ENCODE results near the gene SCG3. TPM values are rescaled to one million over a fixed set of nuclear protein-coding genes. Genes with fewer than 3 reads are reported as not detected.

SCG3 gene
- total and polyA plus RNA-seq, 4 donors: 0.14 to 1.3 (median 0.26) TPM

DNA sequence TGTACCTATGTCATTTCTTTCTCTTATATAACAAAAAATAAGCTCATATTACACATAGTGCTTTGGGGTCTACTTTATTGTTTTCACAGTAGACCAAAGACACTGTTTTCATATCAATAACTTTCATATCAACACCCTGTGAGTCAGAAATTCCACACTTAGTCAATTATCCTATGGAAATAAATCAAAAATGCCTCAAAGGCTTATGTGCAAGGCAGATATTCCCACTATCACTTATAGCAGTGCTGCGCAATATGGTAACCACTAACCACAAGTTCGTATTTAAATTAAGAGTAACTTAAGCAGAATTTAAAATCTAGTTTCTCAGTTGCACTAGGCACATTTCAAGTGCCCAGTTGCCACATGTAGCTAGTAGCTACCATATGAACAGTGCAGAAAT, 15.9 kb downstream of the SCG3 start:
- ATAC-seq (ENCODE audit: insufficient read depth, low FRiP score): no peak
- Histone ChIP-seq H3K4me3 (no peak overlapping the region), H3K9me3 (ENCODE audit: control insufficient read depth in 4 of 4, insufficient read depth in 3 of 4, low read length in 3 of 4) (no peaks in the 10 kb centered on the region)

DNA sequence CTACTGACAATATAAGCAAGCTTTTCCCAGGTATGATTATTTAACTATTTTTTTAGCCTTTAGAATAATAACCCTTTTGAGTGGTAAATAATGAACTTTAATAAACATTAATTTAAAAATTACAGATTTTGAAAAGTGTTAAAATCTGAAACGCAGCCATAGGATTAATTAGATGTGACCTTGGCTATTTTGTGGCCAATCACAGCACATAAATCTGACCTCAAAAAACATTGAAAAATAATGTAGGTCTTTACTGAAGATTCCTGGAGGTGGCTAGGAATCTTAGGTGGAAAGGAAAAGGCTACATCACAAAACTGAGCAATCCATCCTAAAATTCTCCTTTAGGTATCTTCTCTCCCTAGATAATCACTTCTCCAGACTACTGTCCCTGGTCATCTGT, 18.1 kb downstream of the SCG3 start:
- no peak for ATAC-seq (ENCODE audit: insufficient read depth, low FRiP score)
- peaks cover 0 to 2% (median 0%) of the 10 kb centered on the region in 4 donors for H3K36me3 ChIP-seq (ENCODE audit: control insufficient read depth in 4 of 4, insufficient read depth in 4 of 4, low read length in 4 of 4)
- H3K4me3 ChIP-seq: no peak overlapping the region
- 85 to 98% methylated on average over 1 of the region's 1 CpG for WGBS, 2 donors
- no peaks in the 10 kb centered on the region for H3K4me1 ChIP-seq (ENCODE audit: control insufficient read depth in 5 of 5, insufficient read depth in 5 of 5, low read length in 5 of 5)
- DNase-seq: no peak
- TF ChIP-seq CTCF (IDR thresholded peaks at IDR 0.05; ENCODE audit: control extremely low read depth, extremely low read depth): no peak
- H3K9ac ChIP-seq (ENCODE audit: insufficient read depth in 1 of 2, low read length in 2 of 2): no peak overlapping the region
- H3K9me3 ChIP-seq (ENCODE audit: control insufficient read depth in 4 of 4, insufficient read depth in 3 of 4, low read length in 3 of 4): no peaks in the 10 kb centered on the region
- no peak overlapping the region for H3K27ac ChIP-seq (ENCODE audit: low read depth in 1 of 2, low read length in 1 of 2)
- no peaks in the 10 kb centered on the region for H3K27me3 ChIP-seq (ENCODE audit: control insufficient read depth in 3 of 3, insufficient read depth in 3 of 3, low read length in 2 of 3)

More for the DNA sequence above, 15.9 kb downstream of the SCG3 start:
- Histone ChIP-seq H3K27me3 (ENCODE audit: control insufficient read depth in 3 of 3, insufficient read depth in 3 of 3, low read length in 2 of 3) (peaks cover 0 to 2% (median 0%) of the 10 kb centered on the region in 3 donors), H3K27ac (ENCODE audit: low read depth in 1 of 2, low read length in 1 of 2) (no peak overlapping the region), H3K4me1 (ENCODE audit: control insufficient read depth in 5 of 5, insufficient read depth in 5 of 5, low read length in 5 of 5) (no peaks in the 10 kb centered on the region), H3K36me3 (ENCODE audit: control insufficient read depth in 4 of 4, insufficient read depth in 4 of 4, low read length in 4 of 4) (peaks cover 0 to 2% (median 0%) of the 10 kb centered on the region in 4 donors), H3K9ac (ENCODE audit: insufficient read depth in 1 of 2, low read length in 2 of 2) (no peak overlapping the region)
- no peak for DNase-seq
- 83 to 84% methylated on average over 2 of the region's 2 CpGs for WGBS, 2 donors
- TF ChIP-seq CTCF (IDR thresholded peaks at IDR 0.05; ENCODE audit: control extremely low read depth, extremely low read depth): no peak

GRCh38 chr15:51702710-51703109, 21.4 kb downstream of the SCG3 start:
- no peak for TF ChIP-seq CTCF (IDR thresholded peaks at IDR 0.05; ENCODE audit: control extremely low read depth, extremely low read depth)
- WGBS, 2 donors: 42 to 61% methylated on average over 1 of the region's 1 CpG
- Histone ChIP-seq H3K4me3 (no peak overlapping the region), H3K27ac (ENCODE audit: low read depth in 1 of 2, low read length in 1 of 2) (no peak overlapping the region), H3K9ac (ENCODE audit: insufficient read depth in 1 of 2, low read length in 2 of 2) (no peak overlapping the region), H3K27me3 (ENCODE audit: control insufficient read depth in 3 of 3, insufficient read depth in 3 of 3, low read length in 2 of 3) (no peaks in the 10 kb centered on the region), H3K36me3 (ENCODE audit: control insufficient read depth in 4 of 4, insufficient read depth in 4 of 4, low read length in 4 of 4) (peaks cover 0 to 2% (median 0%) of the 10 kb centered on the region in 4 donors), H3K9me3 (ENCODE audit: control insufficient read depth in 4 of 4, insufficient read depth in 3 of 4, low read length in 3 of 4) (no peaks in the 10 kb centered on the region), H3K4me1 (ENCODE audit: control insufficient read depth in 5 of 5, insufficient read depth in 5 of 5, low read length in 5 of 5) (no peaks in the 10 kb centered on the region)
- DNase-seq (no peak), ATAC-seq (ENCODE audit: insufficient read depth, low FRiP score) (no peak)

GRCh38 chr15:51706291-51706690, 25.0 kb downstream of the SCG3 start:
- H3K27me3 ChIP-seq (ENCODE audit: control insufficient read depth in 3 of 3, insufficient read depth in 3 of 3, low read length in 2 of 3): no peaks in the 10 kb centered on the region
- WGBS, 2 donors: 86 to 89% methylated on average over 5 of the region's 5 CpGs
- H3K9ac ChIP-seq (ENCODE audit: insufficient read depth in 1 of 2, low read length in 2 of 2): no peak overlapping the region
- no peak for TF ChIP-seq CTCF (IDR thresholded peaks at IDR 0.05; ENCODE audit: control extremely low read depth, extremely low read depth)
- no peaks in the 10 kb centered on the region for H3K9me3 ChIP-seq (ENCODE audit: control insufficient read depth in 4 of 4, insufficient read depth in 3 of 4, low read length in 3 of 4)
- ATAC-seq (ENCODE audit: insufficient read depth, low FRiP score): no peak
- peaks cover 0 to 3% (median 0%) of the 10 kb centered on the region in 5 donors for H3K4me1 ChIP-seq (ENCODE audit: control insufficient read depth in 5 of 5, insufficient read depth in 5 of 5, low read length in 5 of 5)
- no peak overlapping the region for H3K4me3 ChIP-seq
- no peak for DNase-seq
- H3K36me3 ChIP-seq (ENCODE audit: control insufficient read depth in 4 of 4, insufficient read depth in 4 of 4, low read length in 4 of 4): no peaks in the 10 kb centered on the region
- no peak overlapping the region for H3K27ac ChIP-seq (ENCODE audit: low read depth in 1 of 2, low read length in 1 of 2)

Measured in lung (tissue), 12 donors.